HUDEP-2 (cell line): Measurements from ENCODE around the gene KDM7A.
"Not testable (repeated sequence)": the region's sequence is repeated elsewhere in the genome, so short reads cannot be mapped to it uniquely, and the experiment has no call there.

Source experiments
- DNase-seq, 76 experiments: peaks; one replicate each; lab custom pipeline; 2025; ENCODE audit not compliant: unreplicated experiment in 76 of 76; lab: John Stamatoyannopoulos, UW

Gene KDM7A

GRCh38 chr7:140203556-140203955 lies 26.8 kb upstream of the KDM7A start:
- DNase-seq, result no peak

DNA sequence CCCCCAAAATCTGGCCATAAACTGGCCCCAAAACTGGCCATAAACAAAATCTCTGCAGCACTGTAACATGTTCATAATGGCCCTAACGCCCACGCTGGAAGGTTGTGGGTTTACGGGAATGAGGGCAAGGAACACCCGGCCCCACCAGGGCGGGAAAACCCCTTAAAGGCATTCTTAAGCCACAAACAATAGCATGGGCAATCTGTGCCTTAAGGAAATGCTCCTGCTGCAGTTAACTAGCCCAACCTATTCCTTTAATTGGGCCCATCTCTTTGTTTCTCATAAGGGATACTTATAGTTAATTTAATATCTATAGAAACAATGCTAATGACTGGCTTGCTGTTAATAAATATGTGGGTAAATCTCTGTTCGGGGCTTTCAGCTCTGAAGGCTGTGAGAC lies 26.2 kb upstream of the KDM7A start:
- not testable (repeated sequence) for DNase-seq

GRCh38 chr7:140201393-140201792 lies 24.6 kb upstream of the KDM7A start:
- DNase-seq, result no peak

DNA sequence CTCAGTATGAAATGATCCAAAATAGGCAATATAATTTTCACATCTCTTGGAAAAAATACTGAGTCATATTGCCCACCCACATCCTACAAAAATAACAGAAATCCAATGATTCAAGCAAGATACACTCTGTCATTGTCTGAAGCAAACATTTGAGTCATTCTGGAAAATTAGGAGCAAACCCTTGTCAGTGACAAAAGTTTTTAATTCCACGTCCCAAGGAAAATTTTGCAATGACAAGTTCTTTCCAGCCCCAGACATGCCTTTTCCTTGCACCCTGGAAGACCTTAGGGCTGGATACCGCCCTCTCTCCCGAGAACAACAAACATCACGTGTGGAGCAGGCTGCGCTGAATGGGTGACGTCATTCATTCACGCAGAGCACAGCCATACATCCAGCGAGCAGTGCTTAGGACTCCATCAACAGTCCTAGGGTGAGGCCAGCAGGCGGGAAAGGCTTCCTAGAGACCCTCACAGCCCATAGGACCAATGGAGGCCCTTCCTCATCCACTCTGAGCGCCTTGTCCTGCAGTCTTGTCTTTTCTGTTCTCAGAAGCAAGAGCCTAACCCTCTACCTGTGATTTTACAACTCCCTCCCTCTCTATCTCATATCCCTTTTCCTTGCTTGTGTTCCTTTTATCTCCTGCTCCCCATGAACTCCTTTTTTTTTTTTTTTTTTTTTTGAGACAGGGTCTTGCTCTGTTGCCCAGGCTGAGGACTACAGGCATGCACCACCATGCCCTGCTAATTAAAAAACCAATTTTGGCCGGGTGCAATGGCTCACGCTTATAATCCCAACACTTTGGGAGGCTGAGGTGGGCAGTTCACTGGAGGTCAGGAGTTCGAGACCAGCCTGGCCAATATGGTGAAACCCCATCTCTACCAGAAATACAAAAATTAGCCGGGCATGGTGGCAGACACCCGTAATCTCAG lies 23.5 kb upstream of the KDM7A start:
- DNase-seq, result no peak

- no peak for DNase-seq
Measured at GRCh38 chr7:140197938-140198337, 21.2 kb upstream of the KDM7A start.

DNA sequence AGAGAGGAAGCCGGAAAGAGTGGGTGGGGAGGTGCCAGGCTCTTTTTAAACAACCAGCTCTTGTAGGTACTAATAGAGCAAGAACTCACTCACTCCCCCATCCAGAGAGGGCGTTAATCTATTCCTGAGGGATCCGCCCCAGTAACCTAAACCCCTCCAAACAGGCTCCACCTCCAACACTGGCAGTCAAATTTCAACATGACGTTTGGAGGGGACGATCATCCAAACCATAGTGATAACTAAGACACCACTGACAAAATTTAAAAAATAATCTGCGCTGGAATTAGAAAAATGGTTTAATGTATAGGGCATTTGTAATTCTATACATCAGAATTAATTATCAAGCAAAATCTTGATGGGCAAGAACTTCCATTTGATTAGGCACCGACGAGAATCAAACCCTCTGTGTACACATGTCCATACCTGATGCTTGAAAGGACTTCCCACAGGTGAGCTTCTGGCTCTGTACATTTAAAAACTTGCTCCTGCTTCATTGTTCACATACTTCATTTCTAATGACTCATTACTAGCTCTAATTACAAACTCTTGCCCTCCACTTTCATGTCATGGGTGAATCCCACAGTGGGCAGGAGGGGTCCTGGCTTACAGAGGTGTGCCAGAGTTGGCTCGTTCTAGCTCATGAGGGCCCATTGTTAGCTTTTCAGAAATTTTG lies 20.6 kb upstream of the KDM7A start:
- DNase-seq, result no peak

DNA sequence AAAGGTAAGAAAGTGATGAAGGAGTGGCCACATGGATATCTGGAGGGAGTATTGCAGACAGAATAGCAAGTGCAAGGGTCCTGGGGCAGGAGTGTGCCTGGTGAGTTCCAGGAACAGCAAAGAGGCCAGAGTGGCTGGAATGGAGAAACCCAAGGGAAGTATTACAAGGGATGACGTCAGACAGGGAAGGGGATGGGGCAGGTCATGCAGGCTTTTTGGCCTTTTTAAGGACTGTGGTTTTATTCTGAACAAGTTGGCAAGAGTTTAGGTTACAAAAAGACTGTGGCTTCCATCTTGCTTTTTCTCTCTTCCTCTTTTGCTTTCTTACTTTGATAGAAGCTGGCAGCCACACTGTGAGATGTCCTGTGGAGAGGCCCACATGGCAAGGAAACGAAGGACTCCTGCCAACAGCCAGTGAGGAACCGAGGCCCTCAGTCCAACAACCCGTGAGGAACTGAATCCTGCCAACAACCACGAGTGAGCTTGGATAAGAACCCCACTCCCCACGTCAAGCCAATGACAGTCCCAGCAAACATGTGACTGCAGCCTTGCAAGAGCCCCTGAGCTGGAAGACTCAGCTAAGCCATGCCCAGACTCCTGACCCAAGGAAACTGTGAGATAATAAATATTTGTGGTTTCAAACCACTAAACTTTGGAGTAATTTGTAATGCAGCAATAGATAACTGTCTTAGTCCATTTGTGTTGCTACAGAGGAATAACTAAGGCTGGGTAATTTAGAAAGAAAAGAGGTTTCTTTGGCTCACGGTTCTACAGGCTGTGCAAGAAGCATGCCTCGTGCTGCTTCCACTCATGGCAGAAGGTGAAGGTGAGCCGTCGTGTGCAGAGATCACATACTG lies 19.8 kb upstream of the KDM7A start:
- no peak for DNase-seq

DNA sequence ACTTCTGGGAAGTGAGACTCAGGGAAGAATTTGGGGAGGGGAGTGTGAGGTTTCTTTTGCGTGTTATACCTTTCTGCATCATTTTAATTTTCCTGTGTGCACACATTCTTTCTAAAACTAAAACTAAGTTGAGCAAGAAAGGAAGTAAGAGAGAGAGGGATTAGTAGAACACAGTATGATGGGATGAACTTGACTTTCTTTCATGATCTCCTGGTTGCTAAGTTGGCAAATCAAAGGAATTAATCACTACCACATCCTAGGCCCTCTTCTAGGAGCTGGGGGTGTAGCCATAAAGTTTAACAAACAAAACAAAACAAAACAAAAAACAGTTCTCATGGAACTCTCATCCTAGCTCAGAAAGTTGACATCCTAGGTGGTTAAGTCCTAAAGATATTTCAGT lies 19.1 kb upstream of the KDM7A start:
- DNase-seq, result no peak

DNA sequence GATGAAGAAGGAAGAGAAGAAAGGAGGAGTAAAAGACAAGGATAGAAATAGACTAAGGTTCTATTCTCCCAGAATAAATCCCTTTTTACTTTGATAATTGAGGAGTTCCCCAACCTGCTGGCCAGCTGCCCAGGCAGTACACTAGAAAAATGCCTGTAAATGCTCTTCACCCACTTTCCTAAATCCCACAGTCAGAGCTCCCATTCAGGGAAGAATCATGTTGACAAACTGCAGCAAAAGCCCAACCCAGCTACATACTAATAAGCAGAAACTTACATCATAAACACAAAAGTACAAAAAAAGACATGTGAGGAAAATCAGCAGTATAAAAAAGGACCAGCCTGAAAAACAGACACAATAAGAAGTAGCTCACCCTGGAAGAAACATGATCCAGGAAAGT lies 15.8 kb upstream of the KDM7A start:
- DNase-seq, result no peak

DNA sequence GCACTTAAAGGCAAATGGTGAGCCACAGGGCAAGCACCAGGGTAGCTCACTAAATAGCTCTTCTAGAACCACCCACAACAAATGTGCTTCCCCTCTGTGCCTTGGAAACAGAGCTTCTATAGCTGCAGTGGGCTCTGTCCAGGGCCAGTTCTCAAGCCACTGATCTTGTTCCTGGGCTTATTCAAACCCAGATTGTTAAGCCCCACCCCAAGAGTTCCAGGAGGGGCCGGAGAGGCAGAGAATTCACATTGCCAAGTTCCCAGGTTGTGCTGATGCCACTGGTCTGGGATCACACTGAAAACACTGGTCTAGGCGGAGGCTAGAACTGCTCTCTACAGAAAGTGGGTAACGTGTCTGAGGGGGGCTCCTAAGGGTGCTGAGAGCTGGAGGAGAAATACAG lies 15.4 kb upstream of the KDM7A start:
- no peak for DNase-seq

DNA sequence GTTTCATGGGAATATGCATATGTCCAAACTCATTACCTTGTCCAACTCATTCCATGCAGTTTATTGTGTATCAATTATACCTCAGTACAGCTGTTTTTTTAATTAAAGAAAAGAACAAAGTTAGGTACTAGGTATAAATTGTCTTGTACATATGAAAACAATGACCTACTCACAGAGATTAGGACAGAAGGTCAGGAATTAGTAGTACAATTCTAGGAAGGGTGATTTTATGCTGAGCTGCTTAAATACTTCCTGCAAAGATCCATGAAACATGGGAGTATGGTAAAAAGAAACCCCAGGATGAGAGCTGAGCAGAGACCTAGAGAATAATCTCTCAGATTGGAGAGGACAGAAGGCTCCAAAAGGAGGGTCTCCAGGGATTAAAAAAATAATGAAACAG lies 13.8 kb upstream of the KDM7A start:
- no peak for DNase-seq

- no peak for DNase-seq
Measured at GRCh38 chr7:140189917-140190316, 13.1 kb upstream of the KDM7A start.

- DNase-seq, result no peak
Measured at GRCh38 chr7:140182917-140183316, 6.1 kb upstream of the KDM7A start.

DNA sequence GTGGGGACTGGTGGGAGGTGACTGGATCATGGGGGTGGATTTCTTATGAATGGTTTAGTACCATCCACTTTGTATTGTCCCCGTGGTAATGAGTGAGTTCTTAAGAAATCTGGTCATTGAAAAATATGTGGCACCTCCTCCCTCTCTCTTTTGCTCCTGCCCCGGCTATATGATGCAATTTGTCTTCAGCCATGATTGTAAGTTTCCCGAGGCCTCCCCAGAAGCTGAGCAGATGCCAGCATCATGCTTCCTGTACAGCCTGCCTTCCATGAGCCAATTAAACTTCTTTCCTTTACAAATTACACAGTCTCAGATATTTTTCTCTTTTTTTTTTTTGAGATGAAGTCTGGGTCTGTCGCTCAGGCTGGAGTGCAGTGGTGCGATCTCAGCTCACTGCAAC lies 2.6 kb upstream of the KDM7A start:
- no peak for DNase-seq

- no peak for DNase-seq
Measured at GRCh38 chr7:140176122-140176701, 571 bp downstream of the KDM7A start.

DNA sequence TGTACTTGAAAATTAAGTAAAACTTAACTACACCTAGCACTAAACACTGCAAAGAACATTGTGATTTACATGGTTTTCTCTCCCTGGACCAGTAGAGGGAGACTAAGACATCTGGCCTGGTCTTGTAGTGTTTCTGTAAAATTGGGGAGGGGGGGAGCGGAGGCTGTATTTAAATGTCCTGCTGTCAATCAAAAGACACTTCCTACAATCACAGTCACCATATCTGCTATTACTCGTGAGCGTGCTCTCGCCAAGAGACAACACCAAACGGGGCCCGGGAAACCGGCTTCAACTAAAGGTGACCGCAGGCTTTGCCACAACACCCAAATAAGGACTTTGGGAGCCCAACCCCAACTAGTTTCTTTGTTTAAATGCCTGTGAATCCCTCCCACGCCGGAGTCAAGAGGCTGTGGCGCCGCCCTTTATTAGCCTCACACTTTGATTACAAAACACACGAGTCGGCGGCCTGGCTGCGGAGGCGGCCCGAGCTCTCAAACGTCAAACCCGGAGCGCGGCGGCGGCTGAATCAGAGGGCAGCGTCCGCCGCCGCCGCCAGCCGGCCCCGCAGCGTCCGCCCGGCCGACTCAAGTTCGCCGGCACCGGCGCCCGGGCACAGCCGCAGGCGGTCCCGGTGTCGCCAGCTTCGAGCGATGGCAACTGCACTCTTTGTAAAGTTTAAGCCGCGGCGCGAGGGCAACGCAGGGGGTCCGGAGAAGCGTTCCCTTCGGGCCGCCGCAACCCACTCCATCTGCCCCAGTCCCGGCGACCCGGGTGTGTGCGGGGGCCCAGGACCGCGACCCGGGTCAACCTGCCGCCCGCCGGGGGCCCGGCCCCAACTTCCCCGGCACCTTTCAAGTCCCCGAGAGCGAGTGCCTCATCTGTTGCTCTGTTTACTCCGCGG lies 1.3 kb downstream of the KDM7A start:
- DNase-seq, result peak in 75 of 76 experiments; percentile 11 to 92 (median 78)

GRCh38 chr7:140174217-140174616 lies 2.6 kb downstream of the KDM7A start:
- DNase-seq, result no peak

GRCh38 chr7:140170375-140170774 lies 6.4 kb downstream of the KDM7A start:
- DNase-seq, result no peak

DNA sequence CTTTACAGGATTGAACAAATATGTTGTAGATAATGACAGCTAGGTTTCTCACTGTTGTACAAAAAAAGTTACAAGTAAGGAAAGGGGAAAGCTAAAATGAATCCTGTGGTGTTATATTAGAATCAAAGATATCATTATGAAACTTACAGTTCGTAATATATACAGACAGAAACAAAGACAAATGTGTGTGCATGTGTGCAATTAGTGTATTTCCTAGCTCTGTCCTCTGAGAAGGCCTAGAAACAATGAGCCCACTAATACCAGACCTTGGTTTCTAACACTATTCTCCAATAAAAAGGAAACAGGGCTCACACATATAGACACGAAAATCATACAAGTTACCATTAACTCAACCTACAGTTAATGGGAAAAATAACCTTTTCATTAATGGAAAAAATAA lies 8.0 kb downstream of the KDM7A start:
- no peak for DNase-seq

DNA sequence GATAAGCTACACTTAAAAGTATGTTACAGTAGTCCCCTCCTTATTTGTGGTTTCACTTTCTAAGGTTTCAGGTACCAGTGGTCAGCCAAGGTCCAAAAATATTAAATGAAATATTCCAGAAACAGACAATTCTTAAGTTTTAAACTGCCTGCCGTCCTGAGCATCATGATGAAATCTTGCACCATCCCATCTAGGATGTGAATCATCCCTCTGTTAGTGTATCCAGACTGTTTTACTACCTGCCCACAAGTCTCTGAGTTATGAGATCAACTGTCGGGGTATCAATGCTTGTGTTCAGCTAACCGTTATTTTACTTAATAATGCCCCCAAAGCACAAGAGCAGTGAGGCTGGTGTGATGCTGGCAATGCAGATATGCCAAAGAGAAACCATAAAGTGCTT lies 11.4 kb downstream of the KDM7A start:
- DNase-seq, result no peak
